GM12873 (cell line): Measurements from ENCODE around the gene WFDC1.

Source experiments
- CTCF ChIP-seq: IDR thresholded peaks from 2 replicates; pipeline ENCODE4 v1.5.1; 2012; ENCODE audit warnings: low read depth, mild to moderate bottlenecking, moderate library complexity, low read length, control low read depth; ENCODE audit not compliant: insufficient read depth; ENCODE audit errors: missing control alignments

WFDC1 gene

GRCh38 chr16:84321932-84322331 is 27.3 kb downstream of the WFDC1 start:
- no peak for TF ChIP-seq CTCF

GRCh38 chr16:84322749-84323148 is 28.1 kb downstream of the WFDC1 start:
- TF ChIP-seq CTCF: no peak

- TF ChIP-seq CTCF: no peak
Observed at GRCh38 chr16:84323606-84324005, 28.9 kb downstream of the WFDC1 start.

- TF ChIP-seq CTCF: no peak
Observed at GRCh38 chr16:84324434-84325262, 30.0 kb downstream of the WFDC1 start.

GRCh38 chr16:84326545-84326944 is 31.9 kb downstream of the WFDC1 start:
- no peak for TF ChIP-seq CTCF

GRCh38 chr16:84327926-84328505 is 33.3 kb downstream of the WFDC1 start:
- no peak for TF ChIP-seq CTCF

- no peak for TF ChIP-seq CTCF
Observed at GRCh38 chr16:84329016-84329415, 34.3 kb downstream of the WFDC1 start.
